Hepatocyte (in vitro differentiated cells): ENCODE measurements around the gene CALU.

ENCODE experiments used
- EZH2phosphoT487 ChIP-seq: fragments of 200-600 bp; sonication (generic); IDR thresholded peaks from one replicate; pipeline ENCODE4 v1.6.1; 2018; ENCODE audit warnings: antibody characterized with exemption, mild to moderate bottlenecking, low read depth, moderate library complexity; ENCODE audit not compliant: unreplicated experiment, severe bottlenecking
- TF ChIP-seq, protein P1 (sequence below): fragments of 200-600 bp; sonication (generic); IDR thresholded peaks from 2 replicates; pipeline ENCODE4 v1.5.1; 2016; ENCODE audit warnings: antibody characterized with exemption, mild to moderate bottlenecking; ENCODE audit not compliant: poor library complexity

DNA sequence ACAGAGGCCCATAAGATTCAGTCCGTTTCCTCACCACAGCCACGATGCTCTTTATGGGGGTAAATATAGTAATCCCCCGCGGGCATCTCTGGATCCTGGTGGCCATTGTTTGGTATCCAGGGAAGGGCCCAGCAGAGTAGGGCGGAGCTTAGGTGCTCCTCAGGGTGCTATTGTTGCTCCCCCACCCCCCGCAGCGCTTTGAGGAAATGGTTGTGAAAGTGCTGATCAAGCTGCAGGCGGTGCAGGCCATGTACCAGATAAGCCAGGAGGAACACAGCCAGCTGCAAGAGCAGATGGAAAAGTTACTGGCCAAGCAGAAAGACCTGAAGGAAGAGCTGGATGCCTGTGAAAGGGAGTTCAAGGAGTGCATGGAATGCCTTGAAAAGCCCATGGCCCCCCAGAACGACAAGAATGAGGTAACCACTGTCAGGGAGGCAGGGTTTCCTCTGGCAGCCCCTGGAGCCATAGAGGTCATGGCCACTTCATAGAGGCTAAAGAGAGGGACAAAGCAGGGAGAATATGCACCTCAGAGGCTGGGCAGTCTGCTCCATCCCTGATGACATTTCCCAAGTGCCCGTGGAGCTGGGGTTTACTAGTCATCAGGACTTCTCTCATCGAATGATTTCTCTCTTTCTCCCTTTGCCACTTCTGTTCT lies 73.5 kb downstream of the CALU start:
- TF ChIP-seq, protein P1, sequence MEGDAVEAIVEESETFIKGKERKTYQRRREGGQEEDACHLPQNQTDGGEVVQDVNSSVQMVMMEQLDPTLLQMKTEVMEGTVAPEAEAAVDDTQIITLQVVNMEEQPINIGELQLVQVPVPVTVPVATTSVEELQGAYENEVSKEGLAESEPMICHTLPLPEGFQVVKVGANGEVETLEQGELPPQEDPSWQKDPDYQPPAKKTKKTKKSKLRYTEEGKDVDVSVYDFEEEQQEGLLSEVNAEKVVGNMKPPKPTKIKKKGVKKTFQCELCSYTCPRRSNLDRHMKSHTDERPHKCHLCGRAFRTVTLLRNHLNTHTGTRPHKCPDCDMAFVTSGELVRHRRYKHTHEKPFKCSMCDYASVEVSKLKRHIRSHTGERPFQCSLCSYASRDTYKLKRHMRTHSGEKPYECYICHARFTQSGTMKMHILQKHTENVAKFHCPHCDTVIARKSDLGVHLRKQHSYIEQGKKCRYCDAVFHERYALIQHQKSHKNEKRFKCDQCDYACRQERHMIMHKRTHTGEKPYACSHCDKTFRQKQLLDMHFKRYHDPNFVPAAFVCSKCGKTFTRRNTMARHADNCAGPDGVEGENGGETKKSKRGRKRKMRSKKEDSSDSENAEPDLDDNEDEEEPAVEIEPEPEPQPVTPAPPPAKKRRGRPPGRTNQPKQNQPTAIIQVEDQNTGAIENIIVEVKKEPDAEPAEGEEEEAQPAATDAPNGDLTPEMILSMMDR: no peak
- TF ChIP-seq EZH2phosphoT487: no peak
